Eye (tissue), 1 donor: ENCODE data around the gene FER.
A peak's percentile ranks its signal among the peaks of the same experiment; 100 is the strongest.
"Not testable (repeated sequence)": the region's sequence is repeated elsewhere in the genome, so short reads cannot be mapped to it uniquely, and the experiment has no call there.

Experiments
- DNase-seq: peaks from one replicate; pipeline ENCODE4 v3.0.0-alpha.2; 2015

FER gene

DNA sequence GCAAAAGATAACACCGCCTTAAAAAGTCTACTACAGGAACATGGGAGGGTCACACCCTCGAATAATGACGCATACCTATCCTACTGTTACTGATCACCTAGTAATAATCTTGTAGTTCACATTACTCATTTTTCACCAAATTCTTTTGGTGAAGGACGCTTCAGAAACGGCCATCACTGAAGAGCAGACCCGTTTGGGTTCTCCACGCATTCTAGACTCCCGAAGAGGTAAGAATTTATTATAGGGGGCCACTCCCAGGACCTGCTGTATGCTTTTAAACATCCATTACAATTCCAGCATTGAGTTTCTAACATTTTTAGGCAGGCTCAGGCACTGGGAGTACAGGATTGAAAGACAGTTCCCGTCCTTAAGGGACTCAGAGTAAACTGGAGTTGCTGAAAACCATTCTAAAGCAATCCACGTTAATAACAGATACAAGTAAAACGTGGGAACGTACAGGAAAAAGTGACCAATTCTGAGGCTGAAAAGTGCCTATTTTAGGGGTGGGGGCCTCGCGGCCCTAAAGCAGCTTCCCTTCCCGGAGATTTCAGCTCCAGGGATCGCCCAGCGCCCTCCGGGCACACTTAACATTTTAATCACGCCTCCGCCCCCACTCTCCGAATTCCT is at the start of gene FER:
Gene FER (plus strand): TSS at position 124 of the 627 bp plus-strand sequence. CDS start 50,286 bp downstream, outside the sequence.
- DNase-seq, result no peak

DNA sequence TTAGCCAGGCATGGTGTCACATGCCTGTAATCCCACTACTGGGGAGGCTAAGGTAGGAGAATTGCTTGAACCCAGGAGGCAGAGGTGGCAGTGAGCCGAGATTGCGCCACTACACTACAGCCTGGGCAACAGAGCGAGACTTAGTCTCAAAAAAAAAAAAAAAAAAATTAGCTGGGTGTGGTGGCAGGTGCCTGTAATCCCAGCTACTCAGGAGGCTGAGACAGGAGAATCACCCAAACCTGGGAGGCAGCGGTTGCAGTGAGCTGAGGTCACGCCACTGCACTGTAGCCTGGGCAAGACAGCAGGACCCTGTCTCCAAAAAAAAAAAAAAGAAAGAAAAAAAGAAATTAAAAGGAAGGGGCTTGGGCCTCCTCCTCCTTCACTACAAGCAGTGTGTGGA is 47.3 kb upstream of the FER start:
- DNase-seq, result not testable (repeated sequence)

GRCh38 chr5:108700930-108701329 is 46.8 kb upstream of the FER start:
- peak; percentile 30 for DNase-seq

DNA sequence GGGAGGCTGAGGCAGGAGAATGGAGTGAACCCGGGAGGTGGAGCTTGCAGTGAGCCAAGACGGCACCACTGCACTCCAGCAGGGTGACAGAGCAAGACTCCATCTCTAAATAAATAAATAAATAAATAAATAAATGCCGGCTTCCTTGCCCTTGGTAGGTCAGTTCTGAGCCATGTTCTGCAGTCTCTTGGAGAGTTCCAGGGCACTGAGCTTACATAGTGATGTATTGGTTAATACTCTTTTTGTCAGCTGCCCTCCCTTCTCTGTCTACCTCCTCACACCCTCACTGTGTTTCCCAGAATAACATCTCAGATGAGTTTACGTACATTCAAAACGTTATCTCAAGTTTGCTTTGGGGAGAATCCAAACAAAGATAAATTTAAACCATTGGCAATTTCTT is 45.2 kb upstream of the FER start:
- DNase-seq, result no peak

GRCh38 chr5:108703313-108703712 is 44.4 kb upstream of the FER start:
- no peak for DNase-seq

DNA sequence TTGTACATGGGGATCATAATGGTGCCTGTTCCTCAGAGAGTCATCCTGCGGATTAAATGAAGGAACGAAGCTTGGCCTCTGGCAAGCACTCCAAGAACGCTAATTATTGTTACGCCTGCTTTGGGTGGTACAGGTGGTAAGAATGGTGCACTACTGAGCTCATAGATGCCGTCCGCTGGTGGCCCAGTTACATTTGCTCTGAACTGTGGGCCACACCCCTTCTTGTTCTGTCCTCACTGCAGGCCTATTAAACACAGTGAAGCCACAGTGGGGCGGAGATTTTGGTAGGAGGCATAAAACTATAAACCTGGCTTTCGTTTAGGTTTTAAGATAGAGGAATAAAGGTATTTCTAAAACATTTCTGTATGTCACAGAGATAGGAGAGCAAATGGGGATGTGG is 40.6 kb upstream of the FER start:
- DNase-seq, result no peak

- no peak for DNase-seq
Measured at GRCh38 chr5:108711898-108712297, 35.8 kb upstream of the FER start.

DNA sequence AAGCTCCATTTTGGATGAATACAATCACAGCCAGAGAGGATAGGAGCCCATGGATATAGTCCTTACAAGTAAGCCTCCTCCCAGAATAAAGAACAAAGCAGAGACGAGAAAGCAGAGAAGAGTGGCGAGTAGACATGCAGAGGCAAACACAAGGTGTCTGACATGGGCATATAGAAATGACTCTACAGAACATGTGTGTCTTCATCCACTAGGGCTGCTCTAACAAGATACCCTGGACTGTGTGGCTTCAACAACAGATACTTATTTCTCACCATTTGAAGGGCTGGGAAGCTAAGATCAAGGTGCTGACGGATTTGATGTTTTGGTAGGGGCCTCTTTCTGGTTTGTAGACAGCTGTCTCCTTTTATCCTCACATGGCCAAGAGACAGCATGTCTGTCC is 32.3 kb upstream of the FER start:
- no peak for DNase-seq

DNA sequence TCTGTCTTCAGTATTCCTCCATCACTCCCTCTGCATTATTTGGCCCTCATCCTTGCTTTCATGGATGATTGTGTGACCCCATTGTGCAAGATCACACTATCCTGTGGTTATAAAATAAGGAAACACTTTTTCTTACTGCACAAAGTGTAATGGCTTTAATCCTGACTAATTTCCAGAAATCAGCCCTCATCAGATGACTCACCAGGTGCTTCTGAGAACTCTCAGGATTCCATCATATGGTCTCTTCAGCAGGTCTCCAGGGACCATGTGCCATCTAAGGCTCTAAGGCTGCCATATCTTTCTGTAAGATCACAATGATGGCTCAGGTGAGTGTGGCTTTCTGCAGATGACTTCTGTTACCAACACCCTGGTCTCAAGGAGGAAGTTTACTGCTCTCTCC is 27.3 kb upstream of the FER start:
- DNase-seq, result no peak

GRCh38 chr5:108726446-108727235 is 21.1 kb upstream of the FER start:
- DNase-seq, result peak; percentile 20

- DNase-seq, result no peak
Measured at GRCh38 chr5:108727236-108727650, 20.5 kb upstream of the FER start.

DNA sequence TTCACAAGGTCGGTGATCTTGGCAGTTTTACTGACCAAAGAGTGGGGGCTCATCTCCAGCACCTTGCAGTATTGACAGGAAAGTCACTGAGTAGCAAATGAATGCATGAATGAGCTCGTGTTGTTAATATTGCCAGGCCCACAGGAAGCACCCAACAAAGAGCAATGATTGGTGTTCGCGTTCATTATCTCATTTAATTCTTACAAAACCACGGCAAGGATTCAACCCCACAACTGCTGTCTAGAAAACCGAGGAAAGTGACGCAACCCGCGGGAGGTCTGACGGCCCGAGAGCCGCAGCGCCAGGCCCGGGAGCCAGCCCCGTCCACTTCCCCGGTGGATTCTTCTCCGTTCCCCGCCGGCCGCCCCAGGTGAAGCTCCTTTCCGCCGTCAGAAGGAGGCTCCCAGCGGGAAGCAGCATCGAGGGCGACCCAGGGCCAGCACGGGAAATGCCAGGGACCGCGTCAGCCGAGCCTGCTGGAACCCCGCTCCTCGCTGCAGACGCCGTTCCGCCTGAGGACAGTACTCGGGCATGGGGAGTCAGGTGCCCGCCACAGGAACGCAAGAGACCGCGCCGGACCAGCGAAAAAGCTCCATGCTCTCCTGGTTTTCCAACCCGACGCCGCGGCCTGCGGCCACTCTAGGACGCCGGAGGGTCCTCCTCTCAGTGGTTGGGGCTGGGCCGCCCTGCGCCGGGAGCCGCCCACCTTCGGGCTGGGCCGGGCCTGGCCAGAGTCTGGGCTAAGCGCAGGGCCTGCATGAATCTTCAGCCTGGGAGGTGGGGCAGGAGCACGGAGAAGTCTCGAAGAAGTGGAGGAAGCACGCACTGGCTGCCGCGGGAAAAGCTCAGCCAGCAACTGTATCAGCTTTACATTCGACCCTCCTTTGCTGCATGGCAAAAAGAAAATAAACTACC is 19.8 kb upstream of the FER start:
- DNase-seq, result peak; percentile 95

GRCh38 chr5:108728566-108729241 is 19.0 kb upstream of the FER start:
- DNase-seq, result no peak

- no peak for DNase-seq
Measured at GRCh38 chr5:108729242-108729615, 18.5 kb upstream of the FER start.

DNA sequence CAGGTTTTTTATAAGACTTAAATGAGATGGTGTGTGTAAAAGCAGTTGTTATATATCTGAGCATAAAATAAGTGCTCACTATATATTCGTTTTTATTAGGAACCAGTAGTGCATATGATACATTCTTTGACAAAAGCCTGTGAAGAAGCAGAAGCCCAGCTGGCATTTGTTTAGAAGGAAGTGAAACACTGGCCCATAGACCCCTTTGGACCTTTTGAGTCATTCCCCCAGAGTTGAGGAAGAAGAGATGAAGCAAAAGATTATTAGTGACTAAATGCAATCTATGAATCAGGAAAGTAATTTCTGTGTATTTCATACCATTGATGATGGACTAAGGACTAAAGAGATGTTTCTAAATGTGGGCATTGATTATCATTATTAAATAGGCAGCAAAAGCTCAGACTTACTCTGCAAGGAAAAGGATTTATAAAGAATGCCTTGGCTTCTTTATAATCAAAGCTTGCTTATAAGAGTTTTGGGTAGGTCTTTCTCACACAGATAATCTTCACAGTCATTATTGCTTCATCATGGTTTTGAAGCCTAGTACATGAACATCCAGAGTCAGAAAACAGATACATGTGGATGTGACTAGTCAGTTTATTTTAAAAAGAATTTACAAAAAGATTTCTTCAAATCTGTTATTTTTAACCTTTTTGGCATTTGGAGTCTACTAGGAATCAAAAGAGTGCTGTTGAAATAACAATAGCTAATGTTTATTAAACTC is 16.9 kb upstream of the FER start:
- DNase-seq, result no peak

GRCh38 chr5:108735790-108736189 is 11.9 kb upstream of the FER start:
- DNase-seq, result no peak

GRCh38 chr5:108736855-108737254 is 10.8 kb upstream of the FER start:
- DNase-seq, result no peak

DNA sequence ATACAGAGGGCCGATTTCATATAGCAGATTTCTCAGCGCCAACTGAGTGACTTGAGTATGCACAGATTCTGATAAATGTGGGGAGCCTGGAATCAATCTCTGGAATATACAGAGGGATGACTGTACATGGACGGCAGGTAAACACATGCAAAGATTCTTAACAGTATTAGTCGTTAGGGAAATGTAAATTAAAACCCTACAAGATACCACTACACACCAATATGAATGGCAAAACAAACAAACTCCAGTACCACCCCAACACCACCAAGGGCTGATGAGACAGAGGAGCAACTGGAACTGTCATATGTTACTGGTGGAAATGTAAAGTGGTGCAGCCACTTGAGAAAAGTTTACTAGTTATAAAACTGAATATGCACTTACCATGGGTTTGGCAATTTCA is 8.3 kb upstream of the FER start:
- no peak for DNase-seq

GRCh38 chr5:108739906-108740305 is 7.8 kb upstream of the FER start:
- DNase-seq, result no peak

DNA sequence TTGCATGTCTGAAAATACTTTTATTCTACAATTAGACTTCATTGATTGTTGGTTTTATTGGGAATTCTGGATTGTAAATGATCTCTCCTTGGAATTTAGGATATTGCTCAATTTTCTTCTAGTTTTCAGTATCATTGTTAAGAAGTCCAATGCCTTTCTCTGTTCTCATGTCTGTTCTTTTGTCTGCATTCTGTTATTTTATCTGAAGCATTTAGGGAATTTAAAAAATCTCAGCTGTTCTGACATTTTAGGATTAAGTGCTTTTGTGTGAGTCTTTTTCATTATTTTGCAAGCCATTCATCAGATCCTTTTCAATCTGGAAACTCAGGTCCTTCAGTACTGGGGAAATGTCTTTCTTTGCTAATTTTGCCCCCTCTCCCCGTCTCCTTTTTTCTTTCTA is 4.4 kb upstream of the FER start:
- no peak for DNase-seq

DNA sequence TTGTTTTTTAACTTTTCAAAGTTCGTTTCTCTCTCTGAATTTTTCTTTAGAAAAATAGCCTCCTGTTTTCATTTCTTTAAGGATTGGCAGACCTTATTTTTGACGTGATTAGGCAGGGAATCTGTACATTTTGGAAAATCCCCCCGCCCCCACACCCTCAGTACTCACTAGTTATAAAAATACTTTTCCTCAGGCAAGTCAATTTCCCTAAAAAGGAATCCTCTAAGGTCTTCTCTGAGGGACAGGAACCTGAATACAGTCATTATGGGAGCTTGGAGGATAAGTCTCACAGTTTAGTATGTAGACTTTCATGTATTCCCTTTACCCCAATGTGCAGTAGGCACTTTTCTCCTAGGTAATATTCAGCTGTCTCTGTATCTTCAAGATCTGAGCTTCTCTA is 3.9 kb upstream of the FER start:
- DNase-seq, result no peak

- DNase-seq, result peak; percentile 31
Measured at GRCh38 chr5:108747111-108747773, 455 bp upstream of the FER start.
